Endometrial microvascular endothelial cells (primary cell): ENCODE measurements around the gene GPR82. TPM values are rescaled to one million over a fixed set of nuclear protein-coding genes. Genes with fewer than 3 reads are reported as not detected.
"Not testable (repeated sequence)": the region's sequence is repeated elsewhere in the genome, so short reads cannot be mapped to it uniquely, and the experiment has no call there.

ENCODE experiments used
- in situ Hi-C: cut with HindIII; loops from 2 replicates; pipeline ENCODE4 v1.10.0; 2017; ENCODE audit warnings: low sequenced_read_pairs, low pct_unique_long_range_greater_than_20kb; ENCODE audit errors: inconsistent ontology term
- total RNA-seq: library from RNA; depleted of rRNA; stranded (reverse); fragments of >200 nt; gene quantifications from one replicate; pipeline ENCODE4 v1.2.3, GENCODE V29; 2015; ENCODE audit errors: inconsistent ontology term

Gene GPR82
- total RNA-seq, 1 donor from 2014 or later = not detected

DNA sequence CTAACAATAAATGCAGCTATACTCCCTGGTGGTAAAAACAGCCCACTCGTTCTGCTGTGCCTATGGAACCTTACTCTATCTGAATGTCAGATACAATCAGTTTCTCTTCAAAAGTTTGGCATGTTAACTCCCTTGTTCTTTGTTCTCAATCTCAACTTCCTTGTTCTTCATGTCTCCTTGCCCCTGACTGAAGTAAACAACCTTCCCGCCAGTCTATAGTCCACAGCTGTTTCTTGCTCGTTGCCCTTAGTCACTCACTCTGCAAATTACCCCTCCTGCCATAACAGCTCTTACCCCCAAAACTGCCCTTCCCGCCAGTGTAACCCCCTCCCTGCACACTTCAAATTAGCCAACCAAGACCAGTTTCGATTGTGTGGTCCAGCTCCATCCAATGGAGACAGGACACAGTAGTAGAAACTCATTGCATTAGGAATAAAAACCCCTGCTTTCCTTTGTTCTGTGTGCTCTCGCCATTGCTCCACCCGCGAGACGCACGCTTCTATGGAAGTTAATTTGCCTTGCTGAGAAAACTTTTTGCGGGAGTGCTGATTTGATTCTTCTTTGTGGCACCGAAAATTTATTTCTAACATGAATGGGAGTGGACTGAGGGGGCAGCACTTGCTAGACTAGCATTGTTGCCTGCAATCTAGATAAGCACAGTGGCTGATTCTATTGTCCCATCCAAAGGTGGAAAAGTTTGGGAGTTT is 7.1 kb upstream of the GPR82 start:
- in situ Hi-C loops = no loop called here

- in situ Hi-C loops = no loop called here
These were observed 5.3 kb upstream of the GPR82 start for GRCh38 chrX:41718481-41719235.

- in situ Hi-C loops = not testable (repeated sequence)
These were observed 4.4 kb upstream of the GPR82 start for GRCh38 chrX:41719610-41720009.

DNA sequence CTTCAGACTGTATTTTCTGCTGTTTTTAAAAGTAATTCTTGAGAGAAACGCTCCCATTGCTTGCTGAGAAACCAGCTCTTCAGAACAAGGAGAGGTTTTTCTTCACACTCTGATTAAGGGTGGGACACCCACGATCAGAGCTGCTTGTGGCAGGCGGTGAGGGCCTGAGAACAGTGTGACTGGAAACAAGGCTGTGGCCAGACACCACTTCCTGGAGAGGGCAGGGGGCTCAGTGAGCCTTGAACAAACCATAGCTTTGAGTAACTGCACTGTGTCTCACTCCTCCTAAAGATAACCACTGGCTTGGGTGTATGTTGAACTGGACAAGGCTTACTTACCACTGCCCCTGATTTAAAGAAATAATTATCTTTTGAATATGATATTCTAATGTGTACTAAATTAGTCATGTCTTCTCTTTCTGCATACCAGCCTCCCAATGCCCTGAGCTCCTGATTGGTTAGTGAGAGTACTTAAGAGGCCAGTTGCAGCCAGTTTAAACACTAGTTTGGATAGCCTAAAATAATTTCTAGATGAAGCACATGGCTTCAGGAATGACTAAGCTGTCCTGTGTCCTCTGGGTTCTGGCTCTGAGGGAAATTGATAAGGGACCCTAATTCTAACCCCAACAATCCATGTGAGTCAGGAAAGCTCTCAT is 3.7 kb upstream of the GPR82 start:
- in situ Hi-C loops = no loop called here

- in situ Hi-C loops = no loop called here
These were observed 2.4 kb upstream of the GPR82 start for GRCh38 chrX:41721590-41721989.

DNA sequence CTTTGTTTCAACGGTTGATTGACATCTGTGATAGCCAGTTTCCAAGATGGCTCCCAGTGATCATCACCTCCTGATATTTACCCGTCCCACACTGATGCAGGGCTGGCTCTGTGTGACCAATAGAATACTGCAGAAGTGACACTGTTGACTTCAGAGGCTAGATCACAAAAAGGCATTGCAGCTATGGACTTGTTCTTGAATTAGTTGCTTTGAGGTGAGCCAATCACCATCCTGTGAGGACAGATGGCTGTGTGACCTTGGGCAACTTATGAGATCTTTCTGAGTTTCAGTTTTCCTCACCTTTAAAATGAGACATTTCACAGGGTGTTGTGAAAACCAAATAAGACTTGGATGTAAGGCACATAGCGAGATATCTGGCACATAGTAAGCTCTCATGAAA is 1.8 kb upstream of the GPR82 start:
- in situ Hi-C loops = no loop called here

GRCh38 chrX:41722816-41723618 is 964 bp upstream of the GPR82 start:
- in situ Hi-C loops = no loop called here

GRCh38 chrX:41728125-41728524 is 4.1 kb downstream of the GPR82 start:
- in situ Hi-C loops = no loop called here

DNA sequence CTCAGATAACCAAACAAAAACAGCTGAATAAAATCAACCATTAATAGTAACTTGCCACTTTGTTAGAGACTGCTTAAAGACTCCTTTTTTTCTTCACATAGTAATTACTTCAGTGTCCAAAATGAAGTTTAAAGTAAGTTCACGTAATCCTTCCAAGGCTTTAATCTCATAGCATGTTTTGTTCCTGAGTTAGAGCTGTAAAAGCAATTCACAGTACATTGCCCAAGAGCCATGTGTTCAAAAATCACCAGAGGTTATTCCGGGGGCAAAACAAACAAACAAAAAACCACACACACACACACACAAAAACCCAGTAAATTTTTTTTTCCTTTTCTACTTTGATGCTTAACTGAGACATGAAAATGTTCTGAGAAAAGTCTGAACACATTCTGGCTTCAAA is 6.1 kb downstream of the GPR82 start:
- in situ Hi-C loops = no loop called here

DNA sequence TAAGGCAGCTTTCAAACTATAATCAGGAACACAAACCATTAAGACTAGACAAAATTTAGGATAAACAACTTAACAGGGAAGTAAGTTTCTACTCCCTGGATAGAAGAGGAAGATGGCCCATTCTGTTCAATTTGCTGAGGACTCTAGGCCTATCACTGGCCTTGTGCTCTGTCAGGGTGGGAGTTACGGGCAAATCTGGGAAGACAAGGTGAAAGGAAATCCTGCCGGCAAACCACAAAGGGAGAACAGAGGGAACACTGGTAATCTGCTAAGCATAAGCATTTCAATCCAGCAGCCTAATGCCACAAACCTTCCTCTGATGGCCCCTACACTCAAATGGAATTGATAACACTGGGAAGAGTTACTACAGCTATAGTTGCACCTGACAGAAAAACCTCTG is 8.3 kb downstream of the GPR82 start:
- in situ Hi-C loops = no loop called here

GRCh38 chrX:41733939-41734338 is 10.0 kb downstream of the GPR82 start:
- in situ Hi-C loops = no loop called here

DNA sequence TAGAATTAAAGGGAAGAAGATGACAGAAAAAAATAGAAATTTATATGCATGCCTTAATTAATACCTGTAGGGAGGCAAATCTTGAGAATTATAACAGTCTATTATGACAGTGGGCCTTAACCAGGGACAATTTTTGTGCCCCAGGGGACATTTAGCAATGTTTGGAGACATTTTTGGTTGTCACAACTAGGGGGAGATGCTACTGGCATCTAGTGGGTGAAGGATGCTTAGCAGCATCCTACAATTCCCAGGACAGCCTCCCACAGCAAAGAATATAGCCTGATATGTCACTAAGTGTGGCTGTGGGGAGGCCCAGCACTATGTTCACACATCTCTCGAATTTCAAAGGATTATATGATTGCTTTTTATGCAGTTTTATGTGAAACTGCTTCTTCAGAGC is 10.5 kb downstream of the GPR82 start:
- in situ Hi-C loops = no loop called here

- in situ Hi-C loops = no loop called here
These were observed 13.1 kb downstream of the GPR82 start for GRCh38 chrX:41737065-41737464.

- in situ Hi-C loops = no loop called here
These were observed 15.9 kb downstream of the GPR82 start for GRCh38 chrX:41739871-41740270.

- in situ Hi-C loops = no loop called here
These were observed 26.7 kb downstream of the GPR82 start for GRCh38 chrX:41750716-41751115.

DNA sequence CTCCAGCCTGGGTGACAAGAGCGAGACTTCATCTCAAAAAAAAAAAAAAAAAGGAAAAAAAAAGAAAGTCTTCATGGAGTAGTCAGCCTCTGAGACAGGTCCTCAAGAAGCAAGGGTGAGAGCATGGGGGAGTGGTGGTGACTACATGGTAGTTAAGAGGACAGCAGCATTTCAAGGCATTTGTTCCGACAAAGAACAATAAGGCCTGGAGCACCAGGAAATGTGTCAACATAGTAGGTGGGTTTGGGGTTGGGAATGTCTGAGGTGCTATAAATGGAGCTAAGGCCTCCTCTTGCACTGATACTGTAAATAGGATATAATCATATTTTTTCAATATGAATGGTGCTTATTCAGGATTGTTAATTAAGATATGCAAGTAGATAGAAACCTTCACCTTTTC is 34.4 kb downstream of the GPR82 start:
- in situ Hi-C loops = no loop called here

- in situ Hi-C loops = no loop called here
These were observed 35.8 kb downstream of the GPR82 start for GRCh38 chrX:41759817-41760216.

DNA sequence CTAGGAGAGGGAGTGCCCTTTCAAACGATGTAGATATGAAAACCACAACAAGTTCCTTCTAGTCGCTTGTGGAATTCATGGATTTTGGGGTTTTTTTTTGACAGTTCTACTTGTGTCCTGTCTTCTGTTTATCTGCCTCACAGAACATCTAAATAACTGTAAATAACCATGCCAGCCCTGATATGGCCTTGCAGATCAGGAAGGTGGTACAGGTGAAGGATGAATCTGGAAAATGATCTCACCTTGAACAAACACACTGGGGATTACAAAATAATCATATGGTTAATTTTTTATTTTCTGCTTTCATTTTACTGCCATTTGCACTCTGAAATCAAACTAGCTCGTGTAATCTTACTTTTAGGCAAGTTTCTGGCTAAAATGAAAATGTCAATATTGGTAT is 37.2 kb downstream of the GPR82 start:
- in situ Hi-C loops = no loop called here

DNA sequence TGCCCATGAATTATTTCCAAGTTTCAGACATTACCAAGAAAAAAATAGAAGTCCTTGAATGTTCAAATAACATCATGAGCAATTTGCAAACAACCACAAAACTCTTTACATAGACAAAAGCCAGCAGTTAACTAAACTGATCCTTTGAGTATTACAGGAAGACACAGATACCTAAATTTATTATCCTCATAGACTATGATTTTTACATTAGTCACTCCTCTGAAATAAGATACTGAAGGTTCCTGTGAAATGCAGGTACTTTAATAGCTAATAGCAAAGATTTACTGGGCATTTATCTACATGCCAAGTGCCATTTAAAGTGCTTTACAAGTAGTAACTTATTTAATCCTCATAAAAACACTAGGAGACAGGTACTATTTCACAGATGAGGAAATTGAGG is 37.7 kb downstream of the GPR82 start:
- in situ Hi-C loops = no loop called here
